ENCODE measurements around the gene MRGPRG.

DNA sequence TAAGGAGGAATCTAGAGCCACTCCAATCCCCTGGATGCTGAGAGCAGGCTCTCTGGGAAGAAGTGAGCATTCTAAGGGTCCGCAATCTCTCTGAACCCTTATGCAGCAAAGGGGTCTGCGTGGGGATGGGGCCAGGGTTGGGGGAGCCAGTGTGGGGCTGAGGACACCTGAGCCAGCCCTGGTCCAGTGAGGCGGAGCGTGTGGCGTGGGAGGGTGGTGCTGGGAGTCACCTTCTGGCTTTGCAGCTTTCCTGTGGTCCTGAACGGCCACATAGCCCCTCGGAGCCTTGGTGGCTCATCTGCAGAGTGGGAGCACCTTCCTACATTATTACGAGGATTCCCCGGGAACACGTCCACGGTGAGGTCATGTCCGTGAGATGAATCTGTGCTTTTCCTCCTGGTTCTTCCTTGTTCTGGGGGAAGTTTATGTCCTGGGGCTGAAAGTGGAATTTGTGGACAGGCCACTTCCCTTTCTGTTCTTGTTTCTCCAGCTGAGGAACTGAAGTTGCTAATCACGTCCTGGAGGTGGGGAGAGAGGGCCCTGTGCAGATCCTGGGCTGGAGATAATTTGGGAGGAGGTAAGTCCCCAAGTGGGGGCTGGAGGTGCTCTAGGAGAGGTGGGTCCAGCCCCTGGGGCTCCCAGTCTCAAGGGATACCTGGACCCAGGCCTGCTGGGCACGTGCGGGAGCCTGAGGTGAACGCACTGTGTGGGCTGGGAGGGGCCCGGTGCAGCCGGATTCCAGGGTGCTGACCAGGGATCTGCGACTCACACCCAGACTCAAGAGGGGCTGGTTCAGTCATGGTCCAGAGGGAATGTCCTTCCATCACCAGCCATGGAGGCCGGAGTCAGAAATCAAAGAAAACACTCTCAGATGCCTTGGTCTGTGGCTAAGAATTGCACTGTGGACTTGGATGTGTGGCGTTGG is 7.5 kb upstream of the MRGPRG start:
- TF ChIP-seq, protein P1, sequence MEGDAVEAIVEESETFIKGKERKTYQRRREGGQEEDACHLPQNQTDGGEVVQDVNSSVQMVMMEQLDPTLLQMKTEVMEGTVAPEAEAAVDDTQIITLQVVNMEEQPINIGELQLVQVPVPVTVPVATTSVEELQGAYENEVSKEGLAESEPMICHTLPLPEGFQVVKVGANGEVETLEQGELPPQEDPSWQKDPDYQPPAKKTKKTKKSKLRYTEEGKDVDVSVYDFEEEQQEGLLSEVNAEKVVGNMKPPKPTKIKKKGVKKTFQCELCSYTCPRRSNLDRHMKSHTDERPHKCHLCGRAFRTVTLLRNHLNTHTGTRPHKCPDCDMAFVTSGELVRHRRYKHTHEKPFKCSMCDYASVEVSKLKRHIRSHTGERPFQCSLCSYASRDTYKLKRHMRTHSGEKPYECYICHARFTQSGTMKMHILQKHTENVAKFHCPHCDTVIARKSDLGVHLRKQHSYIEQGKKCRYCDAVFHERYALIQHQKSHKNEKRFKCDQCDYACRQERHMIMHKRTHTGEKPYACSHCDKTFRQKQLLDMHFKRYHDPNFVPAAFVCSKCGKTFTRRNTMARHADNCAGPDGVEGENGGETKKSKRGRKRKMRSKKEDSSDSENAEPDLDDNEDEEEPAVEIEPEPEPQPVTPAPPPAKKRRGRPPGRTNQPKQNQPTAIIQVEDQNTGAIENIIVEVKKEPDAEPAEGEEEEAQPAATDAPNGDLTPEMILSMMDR (IDR thresholded peaks at IDR 0.05) = no peak
- no peak for TF ChIP-seq POLR2A (IDR thresholded peaks at IDR 0.05; ENCODE audit: low read depth)
- no peak for TF ChIP-seq POLR2AphosphoS5 (IDR thresholded peaks at IDR 0.05)
- TF ChIP-seq EP300 (IDR thresholded peaks at IDR 0.05) = no peak

All from esophagus muscularis mucosa (tissue), 4 donors.